NCI-H748 (cell line): ENCODE data around the gene PSD4.
A peak's percentile ranks its signal among the peaks of the same experiment; 100 is the strongest.

Source experiments
- DNase-seq: peaks from one replicate; lab custom pipeline; 2025; ENCODE audit not compliant: unreplicated experiment; lab: John Stamatoyannopoulos, UW

The PSD4 gene

DNA sequence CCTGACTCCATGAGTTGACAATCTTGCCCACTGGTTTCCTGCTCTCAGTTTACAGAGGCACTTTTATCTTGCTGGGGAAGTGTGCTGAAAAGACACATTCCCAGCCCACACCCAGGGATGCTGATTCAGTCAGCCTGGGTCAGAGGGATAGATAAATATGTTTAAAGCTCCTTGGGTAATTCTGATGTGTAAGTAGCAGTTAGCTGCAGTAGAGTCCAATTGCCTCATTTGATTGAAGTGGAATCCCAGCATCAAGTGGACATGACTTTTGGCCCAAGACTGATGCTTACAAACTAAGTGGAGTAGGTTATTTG lies 29.4 kb downstream of the PSD4 start:
- no peak for DNase-seq

DNA sequence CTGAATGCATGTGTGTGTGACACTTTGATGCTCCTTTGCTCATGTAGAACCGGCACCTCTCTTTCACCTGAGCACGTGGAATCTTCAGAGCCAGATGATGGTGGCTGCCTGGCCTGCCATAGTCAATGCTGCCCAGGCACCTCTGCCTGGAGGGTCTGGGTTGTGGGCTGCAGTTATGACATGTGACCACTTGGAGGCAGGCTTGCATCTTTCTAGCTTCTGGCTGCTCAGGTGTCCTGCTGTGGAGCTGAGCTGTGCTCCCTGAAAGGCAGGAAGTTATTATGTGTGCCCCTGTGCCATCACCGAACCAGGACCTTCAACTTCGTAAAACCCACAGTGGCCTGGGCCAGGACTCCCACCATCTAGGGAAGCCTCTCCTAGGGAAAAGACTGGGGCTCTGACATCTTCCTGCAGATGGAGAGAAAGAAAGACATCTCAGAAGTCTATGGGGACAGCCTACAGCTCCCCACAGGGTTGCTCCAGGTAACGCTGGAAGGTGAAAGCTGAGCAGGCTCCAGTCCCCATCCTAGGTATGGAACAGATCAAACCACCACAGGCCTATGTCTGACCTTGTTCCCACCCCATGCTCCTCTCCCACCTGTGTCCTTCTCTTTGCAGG lies 30.2 kb downstream of the PSD4 start:
- peak; percentile 72 for DNase-seq

DNA sequence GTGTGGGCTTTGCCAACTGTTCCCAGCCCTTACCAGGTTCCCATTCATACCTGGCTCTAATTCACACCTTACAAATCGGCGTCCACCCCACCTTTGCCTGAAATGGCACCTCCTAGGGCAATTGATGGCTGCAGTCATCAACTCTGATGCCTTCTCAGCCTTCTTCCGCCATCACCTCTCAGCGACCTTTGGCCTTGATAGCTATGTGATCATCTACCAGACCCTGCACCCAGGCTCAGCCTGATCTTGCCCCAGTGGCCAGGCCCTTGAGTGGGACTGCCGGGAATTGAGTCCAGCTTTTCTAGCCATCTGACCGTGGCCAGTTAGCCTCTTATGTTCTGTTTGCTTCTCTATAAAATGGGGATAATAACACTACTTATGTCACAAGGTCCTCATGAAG lies 32.5 kb downstream of the PSD4 start:
- DNase-seq, result no peak

DNA sequence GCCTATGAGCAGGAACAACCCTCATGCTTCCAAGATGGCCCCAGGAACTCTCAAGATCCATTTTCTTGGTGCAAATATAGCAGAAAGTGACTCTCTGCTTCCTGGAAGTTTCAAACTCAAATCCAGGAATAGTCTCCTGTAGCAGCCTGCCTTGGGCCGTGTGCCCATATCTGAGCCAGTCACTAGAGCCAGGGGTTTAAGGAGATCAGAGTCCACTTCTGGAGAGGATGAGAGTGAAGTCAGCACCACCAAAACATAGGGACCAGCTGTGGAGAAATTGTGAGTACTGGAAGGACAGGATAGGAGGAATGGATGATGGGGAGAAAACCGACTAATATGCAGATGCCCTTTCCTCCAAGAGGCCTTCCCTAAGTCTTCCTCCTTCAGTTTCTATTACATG lies 33.2 kb downstream of the PSD4 start:
- no peak for DNase-seq

DNA sequence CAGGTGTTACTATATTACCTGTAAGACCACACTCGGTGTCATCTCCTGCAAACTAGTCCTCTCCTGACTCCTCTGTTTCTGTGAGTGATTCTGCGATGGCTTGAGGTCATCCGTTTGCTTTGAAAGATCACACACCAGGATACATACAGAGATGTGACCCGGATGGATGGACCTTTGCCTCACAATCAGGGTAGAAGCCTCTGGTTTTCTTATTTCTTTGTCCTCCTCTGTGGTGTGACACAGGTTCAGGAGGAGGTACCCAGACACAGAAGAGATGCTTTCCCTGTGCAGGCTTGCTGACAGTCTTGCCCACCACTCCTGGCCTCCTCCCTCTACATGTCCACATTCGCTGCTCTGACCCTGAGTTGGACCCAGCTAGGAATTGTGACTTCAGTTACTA lies 34.6 kb downstream of the PSD4 start:
- no peak for DNase-seq

DNA sequence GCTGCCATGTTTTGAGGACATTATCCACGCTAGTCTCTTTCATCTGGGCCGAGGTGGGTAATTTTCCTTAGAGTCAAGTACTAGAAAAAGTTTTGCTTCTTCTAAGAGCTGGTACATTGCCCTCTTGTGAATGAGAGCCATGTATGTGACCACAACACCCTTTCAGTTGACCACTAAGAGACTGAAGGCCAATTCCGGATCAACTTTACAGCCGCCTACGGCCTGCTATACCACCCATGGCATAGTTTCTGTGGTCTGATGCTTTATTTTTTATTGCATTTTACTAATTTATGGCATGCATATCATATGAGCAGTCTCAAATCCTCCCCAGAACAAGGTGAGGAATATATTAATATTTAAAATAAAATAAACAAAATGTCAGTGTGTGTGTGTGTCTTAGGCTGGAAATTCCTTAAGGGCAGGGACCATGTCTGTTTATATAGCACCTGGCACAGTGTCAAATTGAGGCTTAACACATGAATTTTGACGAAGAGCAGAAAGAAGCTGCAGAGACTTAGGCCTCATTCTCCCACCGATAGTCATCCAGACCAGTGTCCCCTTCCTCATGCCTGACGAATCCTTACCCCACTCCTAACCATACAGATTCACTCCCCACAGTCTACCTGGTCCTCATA lies 35.4 kb downstream of the PSD4 start:
- no peak for DNase-seq

DNA sequence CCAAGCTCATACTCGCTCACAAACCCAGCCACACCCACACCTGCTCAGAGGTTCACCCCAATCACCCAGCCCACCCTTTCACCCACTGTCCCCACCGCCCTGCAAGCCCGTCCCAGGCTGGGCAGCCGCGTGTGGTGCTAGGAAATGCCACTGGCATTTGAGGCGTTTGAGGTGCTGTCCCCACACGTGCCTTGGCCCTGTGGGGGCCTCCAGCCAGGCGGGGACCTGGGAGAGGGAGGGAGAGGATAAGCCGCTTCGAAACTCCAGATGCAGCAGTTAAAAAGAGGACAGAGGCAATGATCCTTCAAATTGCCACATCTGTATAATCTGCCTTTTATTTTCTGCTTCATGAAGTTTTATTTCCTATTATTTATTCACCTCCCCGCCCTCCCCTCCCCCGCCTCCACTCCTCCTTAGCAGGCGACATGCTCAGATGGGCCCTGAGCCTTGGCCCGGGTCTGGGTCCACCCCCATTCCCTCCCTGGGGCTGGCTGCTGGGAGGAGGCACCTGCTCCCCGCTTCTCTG lies 35.9 kb downstream of the PSD4 start:
- DNase-seq, result no peak

DNA sequence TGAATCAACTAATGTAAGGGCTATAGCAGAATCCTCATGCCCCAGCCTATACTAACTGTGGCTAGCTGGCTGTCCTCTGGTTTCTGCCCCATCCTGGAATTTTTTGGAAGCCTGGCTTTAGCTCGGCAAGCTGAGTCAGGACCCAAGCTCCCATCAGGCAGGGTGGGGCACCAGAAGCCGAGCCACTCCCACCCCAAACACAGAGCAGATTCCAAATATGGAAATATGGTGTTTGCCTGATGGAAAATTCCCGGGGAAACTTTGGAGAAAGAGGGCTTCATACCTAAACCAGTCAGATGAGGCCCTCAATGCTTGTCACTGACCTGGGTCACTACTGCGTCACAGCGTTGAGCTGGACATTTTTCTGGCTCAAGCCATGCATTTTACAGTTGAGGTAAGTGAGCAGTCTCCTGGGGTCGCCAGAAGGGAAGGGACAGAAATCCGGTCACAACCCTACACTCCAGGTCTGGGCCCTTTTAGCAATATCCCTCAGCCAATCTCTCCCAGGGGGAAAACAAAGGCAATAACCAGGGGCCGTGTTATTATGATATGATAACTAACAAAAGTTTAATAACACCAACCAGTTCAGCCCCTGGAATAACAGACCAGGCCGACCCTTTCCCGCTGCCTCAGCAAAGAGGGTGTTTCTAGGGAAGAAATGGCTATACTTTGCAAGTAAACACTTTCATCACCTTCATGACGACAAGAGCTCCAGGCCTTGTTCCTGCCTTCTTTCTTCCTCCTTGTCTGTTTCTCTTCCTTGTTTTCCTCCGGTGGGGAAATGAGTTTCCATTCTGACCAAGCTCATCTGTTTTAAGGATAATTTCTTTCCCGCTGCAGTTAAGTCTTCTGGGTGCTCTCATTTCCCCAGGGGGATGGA lies 37.7 kb downstream of the PSD4 start:
- no peak for DNase-seq

DNA sequence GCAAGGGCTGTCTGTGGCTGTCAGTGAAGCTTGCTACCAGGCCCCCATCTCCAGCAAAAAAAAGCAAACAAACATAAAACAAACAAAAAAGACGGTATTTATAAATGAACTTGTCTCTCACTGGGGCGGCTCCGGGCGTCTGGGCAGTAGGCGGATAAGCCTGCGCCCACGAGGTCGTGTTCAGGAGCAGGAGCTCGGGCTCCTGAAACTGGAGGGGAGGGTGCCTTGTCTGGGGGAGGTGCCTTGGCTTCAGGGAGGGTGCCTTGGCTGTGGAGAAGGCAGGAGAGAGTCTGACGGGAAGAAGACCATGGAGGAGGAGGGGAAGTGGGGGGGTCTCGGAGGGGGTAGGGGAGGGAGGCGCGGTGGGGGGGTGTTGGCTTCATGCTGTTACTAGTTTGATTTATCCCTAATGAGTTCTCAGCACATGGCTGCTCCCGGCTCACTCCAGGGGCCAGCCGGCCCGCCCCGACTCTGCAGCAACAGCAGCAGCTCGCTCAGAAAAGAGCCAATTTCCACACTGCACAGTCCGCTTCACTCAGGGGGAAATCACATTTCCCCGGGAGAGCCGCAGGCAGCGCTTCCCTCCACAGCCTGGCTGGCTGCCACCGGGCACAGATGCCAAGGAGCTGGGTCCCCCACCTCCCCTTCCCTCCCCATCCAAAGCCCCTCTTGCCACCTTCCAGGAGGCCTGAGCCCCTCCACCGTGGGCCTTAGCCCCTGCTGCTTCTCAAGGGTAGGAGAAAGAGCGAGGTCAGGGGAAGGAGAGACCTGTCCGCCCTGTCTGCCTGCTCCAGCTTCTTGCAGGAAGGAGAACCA lies 38.7 kb downstream of the PSD4 start:
- peak; percentile 41 for DNase-seq

DNA sequence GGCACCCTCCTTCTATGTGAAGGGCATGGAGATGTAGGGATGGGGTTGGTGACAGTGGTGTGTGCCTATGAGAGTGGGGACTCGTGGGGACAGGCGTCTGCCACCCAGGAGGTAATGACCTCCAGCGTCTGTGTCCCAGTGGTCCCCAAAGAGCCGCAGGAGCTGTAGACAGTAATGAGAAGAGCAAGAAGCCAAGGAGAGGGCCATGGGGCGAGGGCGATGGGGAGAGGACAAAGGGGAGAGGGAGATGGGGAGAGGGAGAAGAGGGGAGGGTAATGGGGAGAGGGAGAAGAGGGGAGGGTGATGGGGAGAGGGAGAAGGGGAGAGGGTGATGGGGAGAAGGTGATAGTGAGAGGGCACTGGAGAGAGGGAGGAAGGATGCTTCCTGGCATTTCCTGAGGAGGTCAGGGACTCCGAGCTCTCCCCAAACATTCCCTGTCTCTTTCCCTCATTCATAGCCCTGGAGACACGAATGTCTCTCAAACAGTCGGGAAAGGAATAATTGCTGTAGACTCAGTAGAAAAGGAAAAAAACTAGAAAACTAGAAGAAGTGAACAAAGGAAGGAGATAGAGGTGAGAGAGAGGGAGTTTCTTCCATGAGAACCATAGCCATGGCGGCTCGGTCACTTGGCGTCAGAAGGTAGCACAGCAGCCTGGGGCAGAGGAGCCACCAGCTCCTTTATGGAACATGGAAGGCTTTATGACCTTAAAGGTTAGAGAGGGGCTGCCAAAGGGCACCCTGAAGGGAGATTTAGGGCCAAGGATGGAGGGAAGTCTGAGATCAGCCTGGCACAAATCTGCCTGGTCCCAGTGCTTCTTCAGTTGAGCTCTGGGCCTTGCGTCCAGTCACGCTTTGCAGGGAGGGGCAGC lies 39.5 kb downstream of the PSD4 start:
- DNase-seq, result no peak

DNA sequence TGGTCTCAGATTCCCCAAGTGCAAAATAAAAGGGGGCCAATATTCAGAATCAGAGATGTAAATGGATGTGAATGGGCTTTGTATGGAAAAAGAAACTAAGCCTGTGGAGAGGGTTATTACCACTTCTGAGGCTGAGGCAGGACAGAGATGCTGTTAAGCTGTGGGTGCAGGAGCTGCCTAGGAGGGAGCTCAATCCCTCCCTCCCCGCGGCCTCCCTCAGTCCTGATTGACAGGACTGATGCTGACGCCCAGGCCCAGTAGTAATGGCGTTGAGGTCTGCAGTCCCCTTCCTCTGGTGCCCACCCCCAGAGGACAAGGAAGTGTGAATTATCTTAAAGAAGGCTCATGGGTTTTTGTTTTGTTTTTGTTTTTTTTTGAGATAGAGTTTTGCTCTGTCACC lies 40.4 kb downstream of the PSD4 start:
- no peak for DNase-seq

DNA sequence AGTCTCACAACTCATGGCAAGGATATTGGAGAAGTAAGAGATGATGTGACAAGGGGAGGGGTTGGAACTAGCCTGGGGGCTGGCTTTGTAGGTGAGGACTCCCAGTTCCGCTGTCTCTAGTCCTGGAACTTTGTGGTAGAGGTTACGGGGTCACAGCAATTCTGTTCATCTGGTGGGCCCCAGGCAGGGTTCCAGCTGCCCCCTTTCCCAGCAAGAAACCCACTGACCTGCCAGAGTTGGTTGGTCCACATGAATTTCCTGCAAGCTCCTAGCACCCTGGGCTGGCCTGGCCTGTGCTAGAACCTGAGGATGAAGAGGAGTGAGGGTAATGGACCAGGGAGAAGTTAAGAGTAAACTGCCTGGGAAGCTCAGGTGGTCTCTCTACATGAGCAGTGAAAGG lies 41.3 kb downstream of the PSD4 start:
- DNase-seq, result no peak

DNA sequence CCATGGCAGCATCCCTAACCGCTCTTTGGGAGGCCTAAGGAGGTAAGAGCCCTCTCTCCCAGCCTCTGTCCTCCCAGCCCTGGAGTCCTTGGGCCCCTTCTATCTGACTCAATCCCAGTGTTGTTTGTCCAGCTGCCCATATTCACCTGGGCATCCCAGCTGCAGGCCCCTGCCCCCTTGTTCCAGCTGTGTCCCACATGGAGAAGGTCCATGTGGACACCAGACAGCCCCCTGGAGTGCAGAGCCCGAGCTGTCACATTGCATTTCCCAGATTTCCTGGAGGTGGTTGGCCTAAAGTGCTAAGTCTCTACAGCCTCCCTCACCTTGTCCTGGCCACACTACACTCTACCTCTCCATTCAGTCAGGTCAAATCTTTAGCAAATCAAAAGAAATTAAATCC lies 42.5 kb downstream of the PSD4 start:
- DNase-seq, result no peak

DNA sequence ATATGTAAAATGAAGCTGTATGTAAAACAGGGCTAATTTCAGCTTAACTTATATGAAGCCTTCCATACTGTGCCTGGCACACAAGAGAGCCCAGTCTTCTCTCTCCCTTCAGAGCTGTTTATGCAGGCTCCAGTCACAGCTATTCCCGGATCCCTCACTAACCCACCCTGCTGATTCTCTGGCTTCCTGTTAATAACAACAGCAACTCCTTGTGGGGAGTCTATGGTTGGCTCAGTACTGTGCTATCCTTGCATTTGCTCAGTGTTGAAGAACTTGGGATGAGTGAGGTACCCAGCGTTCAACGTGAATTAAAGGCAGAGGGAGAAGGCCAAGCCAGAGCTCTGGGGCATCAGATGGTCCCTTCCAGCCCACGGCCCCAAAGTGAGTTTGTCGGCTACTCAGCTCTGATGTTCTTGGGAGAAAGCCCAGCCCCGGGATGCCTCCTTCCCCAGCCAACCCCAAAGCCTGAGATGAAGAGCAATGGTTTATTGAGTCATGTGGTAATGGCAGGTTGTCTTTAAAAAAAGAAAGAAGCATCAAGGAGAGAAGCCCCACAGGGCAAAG lies 43.2 kb downstream of the PSD4 start:
- no peak for DNase-seq

DNA sequence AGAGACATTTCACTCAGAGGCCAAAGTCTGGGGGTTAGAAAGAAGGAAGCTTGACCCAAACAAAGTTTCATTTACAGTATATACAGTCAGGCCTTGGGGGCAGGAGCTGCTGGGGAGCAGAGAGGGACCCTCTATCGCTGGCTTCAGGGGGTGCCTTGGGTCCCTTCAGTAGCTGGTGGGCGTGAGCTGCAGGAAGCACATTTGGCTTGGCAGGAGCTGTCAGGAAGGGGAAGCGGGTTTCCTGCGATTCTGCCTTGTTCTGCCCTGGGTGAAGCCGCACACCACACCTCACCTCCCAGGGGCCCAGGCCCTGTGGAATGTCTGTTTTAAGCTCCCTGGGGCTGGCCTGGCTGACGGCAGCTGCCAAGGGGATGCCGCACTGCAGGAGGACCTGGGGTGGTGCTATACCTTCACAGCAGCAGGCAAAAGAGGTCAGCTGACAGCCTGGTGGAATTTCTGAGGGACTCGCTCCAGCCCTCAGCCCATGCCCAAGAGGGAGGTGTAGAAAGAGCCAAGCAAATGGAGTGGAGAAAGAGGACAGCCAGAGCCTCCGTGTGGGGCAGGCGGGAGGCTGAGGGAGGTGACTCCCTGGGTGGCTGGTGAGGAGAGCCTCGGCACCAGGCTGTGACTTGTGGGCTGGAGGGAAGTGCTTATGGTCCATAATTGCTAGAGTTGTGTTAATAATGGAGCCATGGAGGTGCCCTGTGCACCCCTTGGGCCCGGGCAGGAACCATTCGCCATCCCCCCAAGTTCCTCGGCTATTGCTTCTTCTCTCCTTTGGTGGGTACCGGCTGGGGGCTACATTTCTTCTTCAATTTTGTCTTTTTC lies 43.9 kb downstream of the PSD4 start:
- DNase-seq, result no peak

DNA sequence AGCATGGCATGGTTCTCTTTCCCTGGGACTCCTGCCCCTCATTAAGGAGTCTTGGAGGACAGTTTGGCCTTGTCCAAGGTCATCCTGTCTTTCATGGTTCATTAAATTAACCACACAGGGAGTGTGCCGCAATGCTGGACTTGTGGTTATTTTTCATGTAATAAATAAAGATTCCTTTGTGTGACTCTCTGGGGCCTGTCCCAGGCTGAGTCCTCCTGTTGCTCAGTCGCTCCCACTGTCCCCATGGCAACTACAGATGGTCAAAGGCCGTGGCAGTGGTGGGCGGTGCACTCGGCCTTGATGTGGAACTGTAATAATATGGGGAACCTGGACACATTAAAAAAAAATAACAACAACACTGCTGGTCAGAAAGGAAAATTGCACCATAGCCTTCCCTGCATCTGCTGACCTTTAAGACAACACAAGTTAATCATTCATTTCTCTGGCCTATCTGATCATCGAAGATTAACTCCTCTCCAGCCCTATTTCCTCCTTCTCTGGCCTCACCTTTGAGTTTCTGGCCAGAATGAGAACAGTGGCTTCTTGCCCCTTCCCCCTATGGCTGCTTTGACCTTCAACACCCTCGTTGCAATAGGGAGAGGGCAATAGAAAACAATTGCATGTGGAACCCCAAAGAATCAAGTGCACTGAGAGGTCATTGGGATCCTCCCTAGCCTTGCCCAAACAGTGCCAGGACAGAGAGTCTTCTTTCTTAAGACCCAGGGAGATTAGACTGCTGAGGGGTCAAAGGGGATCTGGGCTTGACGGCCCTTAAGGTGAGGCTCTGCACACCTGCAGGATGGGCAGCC lies 44.7 kb downstream of the PSD4 start:
- no peak for DNase-seq

DNA sequence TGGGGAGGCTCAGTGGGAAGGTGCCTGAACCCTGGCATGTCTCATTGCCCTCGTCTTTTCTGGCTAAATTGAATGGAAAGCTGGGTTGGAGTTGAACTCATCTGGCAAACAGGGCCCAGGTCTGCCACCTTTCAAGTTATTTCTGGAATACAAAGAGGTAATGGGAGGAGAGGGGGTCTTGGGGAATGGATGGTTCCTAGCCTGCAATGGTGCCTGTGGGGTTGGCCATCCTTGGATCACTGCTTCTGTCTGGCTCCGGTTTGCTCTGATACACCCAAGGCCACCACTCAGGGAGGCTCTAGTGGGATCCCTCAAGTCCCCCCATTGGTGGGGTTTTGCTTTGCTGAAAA lies 45.3 kb downstream of the PSD4 start:
- no peak for DNase-seq

DNA sequence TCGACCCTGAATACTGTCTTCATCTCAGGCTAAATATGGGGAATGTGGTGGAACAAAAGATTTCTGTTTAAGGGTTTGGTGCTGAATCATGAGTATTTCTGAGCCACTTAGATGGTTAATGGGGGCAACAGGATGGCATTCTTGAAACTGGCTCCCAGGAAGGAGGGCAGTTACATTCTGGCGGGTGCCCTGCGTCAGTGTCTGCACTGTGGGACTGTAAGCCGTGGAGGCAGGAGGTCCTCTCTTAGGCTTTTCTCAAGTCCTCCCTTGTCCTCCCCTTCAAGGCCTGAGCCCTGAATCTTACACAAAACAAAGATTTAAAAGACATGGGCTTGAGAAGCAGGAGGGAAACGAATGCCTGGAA lies 45.7 kb downstream of the PSD4 start:
- DNase-seq, result no peak
